RPMI7951 (cell line): Measurements from ENCODE around the gene CHRNA1. TPM values are rescaled to one million over a fixed set of nuclear protein-coding genes. Genes with fewer than 3 reads are reported as not detected.
A peak's percentile ranks its signal among the peaks of the same experiment; 100 is the strongest.
"Not testable (repeated sequence)": the region's sequence is repeated elsewhere in the genome, so short reads cannot be mapped to it uniquely, and the experiment has no call there.

ENCODE experiments used
- DNase-seq: peaks from one replicate; pipeline ENCODE4 v3.0.0-alpha.2; 2012; ENCODE audit warnings: low read depth
- total RNA-seq: library from RNA; depleted of rRNA; stranded (reverse); fragments of >200 nt; shearing (Covaris generic); gene quantifications from 2 replicates; pipeline ENCODE4 v1.2.3, GENCODE V29; 2014; rRNA removed

CHRNA1 gene
- total RNA-seq, 1 experiment from 2014 or later = 10.6 TPM

- DNase-seq = peak; percentile 69
Measured at GRCh38 chr2:174717916-174718315, 46.4 kb downstream of the CHRNA1 start.

- DNase-seq = peak; percentile 76
Measured at GRCh38 chr2:174717273-174717672, 47.0 kb downstream of the CHRNA1 start.

GRCh38 chr2:174716785-174717184 lies 47.5 kb downstream of the CHRNA1 start:
- DNase-seq = no peak

- no peak for DNase-seq
Measured at GRCh38 chr2:174713686-174714085, 50.6 kb downstream of the CHRNA1 start.

- no peak for DNase-seq
Measured at GRCh38 chr2:174711206-174711605, 53.1 kb downstream of the CHRNA1 start.

- DNase-seq = not testable (repeated sequence)
Measured at GRCh38 chr2:174709416-174710004, 54.8 kb downstream of the CHRNA1 start.

GRCh38 chr2:174708713-174709112 lies 55.6 kb downstream of the CHRNA1 start:
- DNase-seq = no peak

- DNase-seq = no peak
Measured at GRCh38 chr2:174705321-174705720, 59.0 kb downstream of the CHRNA1 start.

GRCh38 chr2:174704642-174705041 lies 59.6 kb downstream of the CHRNA1 start:
- no peak for DNase-seq

- DNase-seq = no peak
Measured at GRCh38 chr2:174704061-174704460, 60.2 kb downstream of the CHRNA1 start.

- no peak for DNase-seq
Measured at GRCh38 chr2:174703430-174703829, 60.8 kb downstream of the CHRNA1 start.

- no peak for DNase-seq
Measured at GRCh38 chr2:174702541-174702940, 61.7 kb downstream of the CHRNA1 start.

- peak; percentile 62 for DNase-seq
Measured at GRCh38 chr2:174699993-174700766, 64.1 kb downstream of the CHRNA1 start.

Other genes with a start within 250 kb of the CHRNA1 start
- 30.8 and 35.3 TPM in 2 replicates for gene WIPF1, start 166.7 kb downstream of the CHRNA1 start, total RNA-seq
- 131 and 163 TPM in 2 replicates for gene CHN1, start 240.9 kb upstream of the CHRNA1 start, total RNA-seq